ENCODE results near the gene CLCA4. TPM values are rescaled to one million over a fixed set of nuclear protein-coding genes. Genes with fewer than 3 reads are reported as not detected.
"Not testable (repeated sequence)": the region's sequence is repeated elsewhere in the genome, so short reads cannot be mapped to it uniquely, and the experiment has no call there.

The CLCA4 gene
- polyA plus RNA-seq, 10 donors = 0.05 to 0.69 (median 0.24) TPM; not detected in 7

DNA sequence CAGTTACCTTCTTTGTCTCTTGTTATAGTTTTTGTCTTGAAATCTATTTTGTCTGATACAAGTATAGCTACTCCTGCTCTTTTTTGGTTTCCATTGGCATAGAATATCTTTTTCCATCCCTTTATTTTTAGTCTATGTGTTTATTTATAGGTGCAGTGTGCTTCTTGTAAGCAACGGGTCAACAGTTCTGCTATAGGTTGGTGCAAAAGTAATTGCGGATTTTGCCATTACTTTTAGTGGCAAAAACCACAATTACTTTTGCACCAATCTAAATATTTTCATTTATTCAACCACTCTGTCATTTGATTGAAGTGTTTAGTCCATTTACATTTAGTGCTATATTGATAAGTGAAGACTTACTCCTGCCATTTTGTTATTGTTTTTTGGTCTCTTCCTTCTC lies 59.2 kb downstream of the CLCA4 start:
- not testable (repeated sequence) for DNase-seq

DNA sequence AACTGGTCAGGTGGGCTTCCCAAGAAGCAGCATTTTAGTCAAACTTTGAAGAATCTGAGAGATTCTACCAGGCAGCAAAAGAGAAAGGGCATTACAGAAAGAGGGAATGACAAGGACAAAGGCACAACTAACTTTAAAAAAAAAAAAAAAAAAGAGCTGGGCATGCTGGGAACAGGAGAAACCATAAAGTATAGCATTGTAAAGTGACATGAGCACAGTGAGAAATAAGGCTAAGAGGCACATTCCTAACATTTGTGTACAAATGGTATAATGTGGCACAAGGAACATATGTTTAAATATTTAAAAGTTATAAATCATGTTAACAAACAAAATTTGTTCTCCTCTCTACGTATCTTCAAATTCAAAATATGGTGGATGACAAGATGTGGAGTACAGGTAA lies 69.6 kb downstream of the CLCA4 start:
- no peak for DNase-seq

DNA sequence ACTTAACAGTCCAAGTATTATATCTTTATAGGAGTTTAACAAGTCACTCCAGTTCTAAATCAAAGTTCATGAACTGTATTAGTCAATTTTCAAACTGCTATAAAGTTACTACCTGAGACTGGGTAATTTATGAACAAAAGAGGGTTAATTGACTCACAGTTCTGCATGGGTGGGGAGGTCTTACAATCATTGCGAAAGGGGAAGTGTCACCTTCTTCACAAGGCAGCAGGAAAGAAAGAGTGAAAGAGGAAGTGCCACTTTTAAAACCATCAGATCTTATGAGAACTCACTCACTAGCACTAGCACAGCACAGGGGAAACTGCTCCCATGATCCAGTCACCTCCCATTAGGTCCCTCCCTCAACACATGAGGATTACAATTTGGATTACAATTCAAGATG lies 70.0 kb downstream of the CLCA4 start:
- peak in 2 of 3 donors; percentile 10 for DNase-seq

DNA sequence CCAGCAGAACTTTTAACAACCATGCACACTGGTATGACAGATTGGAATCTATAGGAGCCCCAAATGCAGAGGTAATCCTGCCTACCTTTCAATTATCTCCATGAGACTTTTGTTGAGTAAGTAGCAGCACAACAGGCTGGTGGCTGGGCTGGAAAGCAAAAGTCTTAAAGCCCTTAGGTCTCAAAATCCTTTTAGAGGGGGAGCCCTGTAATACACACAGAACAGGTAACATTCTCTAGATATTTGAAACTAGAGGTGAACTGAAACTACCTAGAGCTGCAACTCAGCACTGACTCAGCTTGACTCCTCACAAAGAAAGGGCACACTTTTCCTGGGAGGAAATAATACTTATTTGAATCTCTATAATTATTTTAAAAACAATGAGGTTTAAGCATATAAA lies 71.5 kb downstream of the CLCA4 start:
- DNase-seq = no peak

DNA sequence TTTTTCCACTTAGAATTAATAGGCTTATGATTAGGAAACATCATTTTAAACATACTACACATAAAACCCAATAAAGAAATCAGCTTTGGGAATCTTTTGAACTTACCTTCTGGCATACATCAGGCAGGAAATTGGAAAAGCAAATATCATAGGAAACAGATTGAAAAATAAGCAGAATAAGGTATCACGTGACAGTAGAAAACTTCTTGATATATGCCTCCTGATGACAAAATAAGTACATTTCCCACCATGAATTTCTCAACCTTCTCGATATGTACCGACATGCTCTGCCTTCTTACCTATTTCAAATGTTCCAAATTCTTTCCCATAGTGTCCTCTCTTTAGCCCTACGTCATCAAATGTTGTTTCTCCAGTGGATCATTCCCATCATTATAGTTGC lies 72.4 kb downstream of the CLCA4 start:
- no peak for DNase-seq

DNA sequence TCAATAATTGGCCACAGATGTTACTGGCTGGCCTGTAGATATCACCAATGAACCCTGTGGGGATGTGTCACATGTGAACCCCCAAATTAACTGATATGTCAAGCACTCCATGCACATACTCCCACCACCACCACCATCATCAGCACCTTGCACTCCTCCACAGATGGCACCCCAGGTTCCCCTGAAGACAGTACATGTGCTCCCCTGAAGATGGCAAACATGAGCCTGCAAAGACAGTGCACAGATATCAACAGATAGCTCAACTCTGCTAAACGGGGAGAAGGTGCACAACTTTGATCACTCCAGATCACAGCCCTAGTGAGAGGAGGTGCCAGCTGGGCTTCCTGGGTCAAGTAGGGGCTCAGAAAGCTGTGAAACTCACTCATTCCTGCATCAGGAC lies 74.4 kb downstream of the CLCA4 start:
- DNase-seq = no peak

Other genes starting within 250 kb of the CLCA4 start
- gene ODF2L, start 150.8 kb upstream of the CLCA4 start, polyA plus RNA-seq (ENCODE audit: insufficient read length in 10 of 10) = 10 to 100 TPM; 14.3 to 40.4 (median 23.4) TPM
- gene CLCA2, start 122.9 kb upstream of the CLCA4 start, polyA plus RNA-seq (ENCODE audit: insufficient read length in 10 of 10) = 10 to 100 TPM in 2 of 10 donors, under 1 TPM in 2, not detected in 6; 0.10 to 15.6 (median 7.6) TPM
- under 1 TPM in 2 of 10 donors, not detected in 8; 0.05 to 0.44 TPM for gene CLCA1, start 78.2 kb upstream of the CLCA4 start, polyA plus RNA-seq (ENCODE audit: insufficient read length in 10 of 10)
- 100 to 1,000 TPM; 110 to 203 (median 161) TPM for gene SH3GLB1, start 157.5 kb downstream of the CLCA4 start, polyA plus RNA-seq (ENCODE audit: insufficient read length in 10 of 10)